GM12874 (cell line): Measurements from ENCODE around the gene ADAMTSL2.

Experiments
- TF ChIP-seq, protein P1 (sequence below): IDR thresholded peaks from 2 replicates; pipeline ENCODE4 v1.5.1; 2011; ENCODE audit warnings: low read depth, mild to moderate bottlenecking, control low read depth, low read length, moderate library complexity; ENCODE audit not compliant: insufficient read depth

Gene ADAMTSL2

DNA sequence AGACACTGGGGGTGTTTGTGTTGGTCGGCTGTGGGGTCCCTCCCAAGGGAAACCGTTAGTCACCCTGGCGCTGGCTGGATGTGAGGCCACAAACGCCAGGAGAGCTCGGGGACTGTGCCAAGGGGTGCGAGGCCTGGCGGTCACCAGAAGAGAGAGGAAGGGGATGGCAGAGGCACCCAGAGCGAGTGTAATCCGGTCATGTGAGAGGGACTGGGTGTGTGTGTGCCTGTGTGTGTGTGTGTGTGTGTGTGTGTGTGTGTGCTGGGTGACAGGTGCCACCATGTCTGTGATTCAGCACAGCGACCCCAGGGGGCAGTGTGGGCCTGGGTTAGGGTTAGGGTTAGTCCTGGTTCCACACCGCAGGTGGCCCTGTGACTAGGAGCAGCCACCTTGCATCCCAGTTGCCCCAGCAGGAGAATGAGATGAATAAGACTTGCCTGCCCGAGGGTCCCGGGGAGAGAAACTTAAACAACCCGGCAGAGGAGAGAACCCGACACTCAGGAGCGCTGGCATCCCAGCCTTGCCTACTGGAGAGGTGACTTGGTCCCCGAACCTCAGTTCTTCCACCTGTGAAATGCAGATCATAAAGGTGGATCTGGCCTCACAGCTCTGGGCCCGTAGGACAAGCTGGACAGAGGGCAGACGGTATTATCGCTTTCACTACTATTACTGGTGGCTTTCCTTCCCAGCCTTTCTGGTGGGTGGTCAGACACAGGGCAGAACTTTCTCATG is 1.4 kb upstream of the ADAMTSL2 start:
- TF ChIP-seq, protein P1, sequence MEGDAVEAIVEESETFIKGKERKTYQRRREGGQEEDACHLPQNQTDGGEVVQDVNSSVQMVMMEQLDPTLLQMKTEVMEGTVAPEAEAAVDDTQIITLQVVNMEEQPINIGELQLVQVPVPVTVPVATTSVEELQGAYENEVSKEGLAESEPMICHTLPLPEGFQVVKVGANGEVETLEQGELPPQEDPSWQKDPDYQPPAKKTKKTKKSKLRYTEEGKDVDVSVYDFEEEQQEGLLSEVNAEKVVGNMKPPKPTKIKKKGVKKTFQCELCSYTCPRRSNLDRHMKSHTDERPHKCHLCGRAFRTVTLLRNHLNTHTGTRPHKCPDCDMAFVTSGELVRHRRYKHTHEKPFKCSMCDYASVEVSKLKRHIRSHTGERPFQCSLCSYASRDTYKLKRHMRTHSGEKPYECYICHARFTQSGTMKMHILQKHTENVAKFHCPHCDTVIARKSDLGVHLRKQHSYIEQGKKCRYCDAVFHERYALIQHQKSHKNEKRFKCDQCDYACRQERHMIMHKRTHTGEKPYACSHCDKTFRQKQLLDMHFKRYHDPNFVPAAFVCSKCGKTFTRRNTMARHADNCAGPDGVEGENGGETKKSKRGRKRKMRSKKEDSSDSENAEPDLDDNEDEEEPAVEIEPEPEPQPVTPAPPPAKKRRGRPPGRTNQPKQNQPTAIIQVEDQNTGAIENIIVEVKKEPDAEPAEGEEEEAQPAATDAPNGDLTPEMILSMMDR = peak; percentile 71

DNA sequence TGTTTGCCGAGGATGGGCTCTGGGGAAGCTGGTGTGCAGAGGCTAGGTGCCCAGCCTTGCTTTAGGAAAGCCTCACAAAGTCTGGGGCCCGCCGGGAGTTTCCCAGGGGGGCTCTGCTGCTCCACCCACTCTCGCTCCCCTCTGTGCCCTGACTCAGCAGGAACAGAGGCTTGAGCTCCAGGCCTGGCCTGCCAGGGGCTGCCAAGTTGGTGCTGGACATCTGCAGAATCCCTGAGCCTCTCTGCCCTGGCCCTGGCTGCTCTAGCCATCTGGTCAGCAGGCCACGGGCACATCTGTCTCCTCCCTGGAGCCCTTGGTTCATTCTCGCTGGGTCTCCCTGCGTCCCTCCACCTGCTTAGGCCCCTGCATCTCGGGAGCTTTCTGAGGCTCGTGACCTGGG is 647 bp upstream of the ADAMTSL2 start:
- TF ChIP-seq, protein P1 = no peak

DNA sequence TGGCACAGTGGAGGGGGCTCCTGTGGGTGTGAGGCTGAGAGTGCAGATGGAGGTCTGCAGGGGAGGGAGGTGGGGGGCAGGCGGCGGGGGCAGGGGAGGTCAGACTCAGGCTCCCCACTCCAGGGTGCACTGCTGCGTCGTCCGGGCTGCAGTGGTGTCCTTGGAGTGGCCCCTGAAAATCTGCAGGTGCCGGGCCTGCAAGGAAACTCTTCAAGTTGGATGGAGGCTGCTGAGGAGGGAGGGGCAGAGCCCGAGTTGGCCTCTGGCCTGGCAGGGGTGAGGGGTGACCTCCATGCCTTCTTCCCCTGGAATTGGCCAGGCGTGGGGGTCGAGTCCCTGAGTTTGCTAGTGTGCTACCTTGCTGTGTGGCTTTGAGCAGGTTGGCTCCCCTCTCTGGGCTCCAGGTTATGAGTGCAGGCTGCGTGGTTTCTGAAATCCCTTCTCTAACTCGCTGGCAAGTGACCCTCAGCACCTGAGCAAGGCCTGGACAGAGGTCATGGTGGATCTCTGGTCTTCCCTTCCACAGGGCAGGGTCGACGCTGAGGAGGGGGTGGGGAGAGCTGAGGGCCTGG is 888 bp downstream of the ADAMTSL2 start:
- TF ChIP-seq, protein P1 = no peak

DNA sequence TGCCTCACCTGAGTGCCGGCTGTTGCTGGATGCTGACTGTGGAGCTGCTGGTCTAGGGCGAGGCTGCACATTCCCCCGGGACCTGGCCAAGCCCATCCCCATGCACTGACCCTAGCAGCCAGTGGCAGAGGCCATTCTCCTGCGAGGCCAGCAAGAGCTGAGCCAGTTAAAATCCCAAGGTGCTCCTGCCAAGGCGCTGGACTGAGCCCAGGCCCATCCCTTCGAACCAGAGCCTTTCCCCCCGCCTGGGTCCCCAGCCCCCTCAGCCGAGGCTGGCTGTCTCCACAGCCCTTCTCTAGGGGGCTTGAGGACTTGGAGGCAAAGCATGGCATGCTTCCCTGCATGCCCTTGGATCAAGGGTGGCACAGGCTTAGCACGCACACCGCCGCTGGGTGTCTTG is 1.6 kb downstream of the ADAMTSL2 start:
- TF ChIP-seq, protein P1 = no peak

DNA sequence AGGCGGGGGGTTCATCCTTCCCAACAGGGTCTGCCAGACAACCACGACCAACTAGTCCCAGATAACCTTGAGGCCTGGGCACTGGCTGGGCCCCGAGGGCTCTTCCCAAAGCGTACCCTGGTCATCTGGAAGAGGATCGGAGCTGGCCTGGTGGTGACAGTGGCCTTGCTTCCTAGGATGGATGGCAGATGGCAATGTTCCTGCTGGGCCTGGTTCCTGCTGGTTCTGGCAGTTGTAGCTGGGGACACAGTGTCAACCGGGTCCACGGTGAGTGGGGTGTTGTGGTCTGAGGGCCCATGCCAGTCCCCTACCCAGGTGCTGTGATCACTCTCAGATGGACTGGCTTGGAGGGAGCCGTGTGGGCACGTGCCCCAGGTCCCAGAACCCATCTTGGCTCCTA is 2.0 kb downstream of the ADAMTSL2 start:
- TF ChIP-seq, protein P1 = no peak

DNA sequence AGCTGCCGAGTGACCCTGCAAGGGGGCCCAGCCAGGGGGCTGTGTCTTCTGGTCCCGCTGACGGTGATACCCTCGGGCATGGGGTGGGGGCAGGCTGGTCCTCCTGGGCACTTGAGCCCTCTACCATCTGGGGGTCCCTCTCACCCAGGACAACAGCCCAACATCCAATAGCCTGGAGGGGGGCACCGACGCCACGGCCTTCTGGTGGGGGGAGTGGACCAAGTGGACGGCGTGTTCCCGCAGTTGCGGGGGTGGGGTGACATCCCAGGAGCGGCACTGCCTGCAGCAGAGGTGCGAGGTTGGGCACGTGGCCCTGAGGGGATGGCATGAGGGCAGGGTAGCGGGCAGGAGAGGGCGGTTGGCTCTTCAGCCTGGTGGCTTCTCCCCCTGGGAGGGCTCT is 2.8 kb downstream of the ADAMTSL2 start:
- TF ChIP-seq, protein P1 = no peak

DNA sequence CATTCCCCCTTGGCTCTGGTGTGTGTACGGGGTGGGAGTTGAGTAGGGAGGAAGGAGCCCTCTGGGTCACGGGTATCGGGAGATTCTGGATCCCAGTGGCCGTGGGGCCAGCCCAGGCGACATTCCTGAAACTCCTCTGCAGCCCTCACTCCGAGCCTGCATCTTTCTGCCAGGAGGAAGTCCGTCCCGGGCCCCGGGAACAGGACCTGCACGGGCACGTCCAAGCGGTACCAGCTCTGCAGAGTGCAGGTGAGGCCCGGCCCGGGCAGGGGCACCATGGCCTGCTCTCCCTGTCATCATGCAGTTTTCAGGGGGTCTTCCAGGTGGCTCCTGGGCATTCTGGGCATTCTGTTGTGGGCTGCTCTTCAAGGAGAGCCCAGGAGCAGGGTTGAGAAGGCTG is 3.7 kb downstream of the ADAMTSL2 start:
- TF ChIP-seq, protein P1 = no peak
